ENCODE data around the gene WDR5. TPM values are rescaled to one million over a fixed set of nuclear protein-coding genes. Genes with fewer than 3 reads are reported as not detected.

Gene WDR5
- polyA plus RNA-seq, 1 of the 3 experiments (the other 2 are of a cell fraction) = 36.6 TPM

- no peak overlapping the region for H3K4me3 ChIP-seq (ENCODE audit: low read depth in 2 of 2, low read length in 1 of 2)
- peaks cover 14% of the 10 kb centered on the region for H3K79me2 ChIP-seq (ENCODE audit: insufficient read depth)
- H2AFZ ChIP-seq (ENCODE audit: low read depth) = no peak overlapping the region
- no peak overlapping the region for H3K27ac ChIP-seq (ENCODE audit: low read depth in 2 of 2, low read length in 1 of 2)
- POLR2A ChIA-PET = no interaction called here
- no peak overlapping the region for H3K4me2 ChIP-seq
- H3K4me1 ChIP-seq (ENCODE audit: control insufficient read depth in 1 of 2, insufficient read depth in 2 of 2, low read depth in 1 of 2, low read length in 1 of 2) = peaks cover 0 to 2% of the 10 kb centered on the region in 2 experiments; a peak in 1 of 4 replicates
- peaks cover 16 to 68% of the 10 kb centered on the region in 2 experiments for H3K36me3 ChIP-seq (replicated peaks in 1 of 2; ENCODE audit: control insufficient read depth in 1 of 2, insufficient read depth in 2 of 2, low read length in 1 of 2)
- 87% methylated on average over 4 of the region's 4 CpGs for WGBS (ENCODE audit: low lambda C conversion rate)
- H4K20me1 ChIP-seq (ENCODE audit: insufficient read depth) = peaks cover 8% of the 10 kb centered on the region
- CTCF ChIA-PET = no interaction called here
- no peaks in the 10 kb centered on the region for H3K9me3 ChIP-seq
- no peaks in the 10 kb centered on the region for H3K27me3 ChIP-seq (ENCODE audit: insufficient read depth)
- H3F3A ChIP-seq (replicated peaks; ENCODE audit: insufficient read depth) = peaks cover 6% of the 10 kb centered on the region
- no peak for TF ChIP-seq POLR2AphosphoS5 (IDR thresholded peaks at IDR 0.05; ENCODE audit: low read depth, low read length)
- no peak for TF ChIP-seq IRF3 (IDR thresholded peaks at IDR 0.05; ENCODE audit: low read depth, low read length)
- TF ChIP-seq USF1 (IDR thresholded peaks at IDR 0.05; ENCODE audit: borderline replicate concordance, low read depth) = no peak
- no peak for TF ChIP-seq FOSL2 (IDR thresholded peaks at IDR 0.05; ENCODE audit: borderline replicate concordance, low read depth)
- no peak for TF ChIP-seq FOXJ3 (CRISPR knock-in tag; IDR thresholded peaks at IDR 0.05)
- TF ChIP-seq JUND (IDR thresholded peaks at IDR 0.05) = no peak
- no peak for TF ChIP-seq REST (IDR thresholded peaks at IDR 0.05; ENCODE audit: low read depth, low read length)
- TF ChIP-seq USF2 (IDR thresholded peaks at IDR 0.05; ENCODE audit: borderline replicate concordance, low read depth, low read length) = no peak
- TF ChIP-seq ZBTB33 (IDR thresholded peaks at IDR 0.05; ENCODE audit: borderline replicate concordance, low read depth) = no peak
- TF ChIP-seq TEAD4 (IDR thresholded peaks at IDR 0.05; ENCODE audit: borderline replicate concordance, insufficient read depth) = no peak
- no peak for TF ChIP-seq FOXM1 (IDR thresholded peaks at IDR 0.05; ENCODE audit: low read depth)
- TF ChIP-seq GATA2 (CRISPR knock-in tag; IDR thresholded peaks at IDR 0.05) = no peak
- no peak for TF ChIP-seq EZH2phosphoT487 (IDR thresholded peaks at IDR 0.05; ENCODE audit: borderline replicate concordance, low read depth)
- H3K9me2 ChIP-seq = no peaks in the 10 kb centered on the region
- DNase-seq = no peak
- no peak overlapping the region for H3K9ac ChIP-seq
Measured at GRCh38 chr9:134144801-134145200, 8.9 kb downstream of the WDR5 start.
